WERI-Rb-1 (cell line): ENCODE results near the gene CREB3.

Experiments
- DNase-seq: peaks from one replicate; pipeline ENCODE4 v3.0.0-alpha.2; 2020
- H3K27ac ChIP-seq: fragments of 250-450 bp; sonication (Bioruptor Pico); 2 replicates; pipeline ENCODE4 v1.5.1; 2020; ENCODE audit warnings: mild to moderate bottlenecking, moderate library complexity
- H3K27me3 ChIP-seq: fragments of 250-450 bp; sonication (Bioruptor Pico); 2 replicates; pipeline ENCODE4 v1.5.1; 2021; ENCODE audit warnings: mild to moderate bottlenecking, low read depth, moderate library complexity; ENCODE audit not compliant: insufficient read depth, severe bottlenecking
- H3K36me3 ChIP-seq: fragments of 250-450 bp; sonication (Bioruptor Pico); 2 replicates; pipeline ENCODE4 v1.5.1; 2020; ENCODE audit warnings: mild to moderate bottlenecking, moderate library complexity
- H3K4me3 ChIP-seq: 2 replicates; pipeline ENCODE4 v1.5.1; 2011; ENCODE audit warnings: low read depth, mild to moderate bottlenecking, control low read depth, low read length
- H3K9me3 ChIP-seq: fragments of 250-450 bp; sonication (Bioruptor Pico); 2 replicates; pipeline ENCODE4 v1.5.1; 2021; ENCODE audit warnings: mild to moderate bottlenecking, moderate library complexity; ENCODE audit not compliant: severe bottlenecking
- CTCF ChIP-seq: IDR thresholded peaks from 2 replicates; pipeline ENCODE4 v1.5.1; 2011; ENCODE audit warnings: low read depth, mild to moderate bottlenecking, control low read depth, inconsistent platforms, low read length

The CREB3 gene

DNA sequence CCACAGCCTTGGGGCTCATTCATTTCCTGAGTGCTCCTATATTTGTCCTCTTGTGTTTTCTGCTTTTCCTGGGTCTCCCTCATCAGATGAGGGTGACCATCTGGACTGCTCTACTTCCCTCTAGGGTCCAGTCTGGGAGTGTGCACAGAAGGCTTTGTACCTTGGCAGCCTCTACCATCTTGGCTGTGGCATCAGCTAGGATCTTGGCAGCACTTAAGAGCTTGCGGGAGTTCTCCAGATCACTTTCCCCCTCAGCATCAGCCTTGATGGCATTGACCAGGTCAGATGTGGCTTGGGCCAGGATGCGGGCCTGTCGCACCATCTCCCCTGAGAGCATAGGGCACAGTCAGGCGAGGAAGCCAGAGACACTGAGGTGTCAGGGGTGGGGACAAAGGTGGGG is 16.2 kb upstream of the CREB3 start:
- Histone ChIP-seq H3K4me3 (no peak overlapping the region), H3K27ac (no peak overlapping the region), H3K36me3 (peaks cover 87% of the 10 kb centered on the region), H3K27me3 (no peaks in the 10 kb centered on the region), H3K9me3 (no peaks in the 10 kb centered on the region)
- no peak for DNase-seq
- TF ChIP-seq CTCF, result 0 out of 2 replicates have a peak, but pooled peaks have one; percentile 27

DNA sequence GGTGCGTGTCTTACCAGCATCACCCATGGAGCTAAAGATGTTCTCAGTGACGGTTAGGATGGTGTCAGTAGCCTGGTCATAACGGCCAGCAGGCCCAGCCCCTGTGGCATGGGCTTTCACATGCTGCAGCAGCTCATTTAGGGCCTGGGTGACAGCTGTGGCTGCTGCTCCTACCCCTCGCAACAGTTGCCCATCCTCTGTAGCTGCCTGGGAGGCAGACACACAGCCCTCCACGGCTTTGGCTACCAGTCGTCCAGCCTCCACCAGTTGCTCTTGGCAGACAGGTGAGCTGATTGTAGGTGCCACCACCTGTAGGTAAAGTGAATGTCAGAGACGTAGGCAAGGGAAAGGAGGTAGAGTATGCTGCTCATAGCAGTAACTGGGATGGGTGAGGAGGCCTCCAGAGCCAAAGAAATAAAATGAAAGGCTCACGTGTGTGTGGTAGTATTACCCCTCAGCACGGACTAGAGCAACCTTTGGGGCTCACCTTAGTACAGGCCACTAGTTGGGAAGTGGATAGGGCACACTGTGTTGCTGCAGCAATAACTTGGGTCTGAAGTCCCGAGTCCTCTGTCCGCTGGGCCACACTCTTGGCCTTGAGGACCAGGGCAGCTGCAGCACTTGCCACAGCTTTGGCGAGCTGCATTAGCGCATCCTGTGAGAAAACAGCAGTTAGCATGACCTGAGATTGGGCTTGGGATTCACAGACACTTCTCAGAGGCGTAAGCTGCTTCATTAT is 15.2 kb upstream of the CREB3 start:
- no peak for TF ChIP-seq CTCF
- Histone ChIP-seq H3K27ac (no peak overlapping the region), H3K4me3 (no peak overlapping the region), H3K9me3 (no peaks in the 10 kb centered on the region), H3K27me3 (no peaks in the 10 kb centered on the region), H3K36me3 (peaks cover 87% of the 10 kb centered on the region)
- DNase-seq, result no peak

- no peaks in the 10 kb centered on the region for H3K27me3 ChIP-seq
- H3K4me3 ChIP-seq, result no peak overlapping the region
- no peaks in the 10 kb centered on the region for H3K9me3 ChIP-seq
- no peak overlapping the region for H3K27ac ChIP-seq
- H3K36me3 ChIP-seq, result peaks cover 84% of the 10 kb centered on the region
- no peak for DNase-seq
- no peak for TF ChIP-seq CTCF
Measured at GRCh38 chr9:35718721-35719511, 13.6 kb upstream of the CREB3 start.

- H3K9me3 ChIP-seq, result no peaks in the 10 kb centered on the region
Measured at GRCh38 chr9:35719546-35719945, 12.9 kb upstream of the CREB3 start.

DNA sequence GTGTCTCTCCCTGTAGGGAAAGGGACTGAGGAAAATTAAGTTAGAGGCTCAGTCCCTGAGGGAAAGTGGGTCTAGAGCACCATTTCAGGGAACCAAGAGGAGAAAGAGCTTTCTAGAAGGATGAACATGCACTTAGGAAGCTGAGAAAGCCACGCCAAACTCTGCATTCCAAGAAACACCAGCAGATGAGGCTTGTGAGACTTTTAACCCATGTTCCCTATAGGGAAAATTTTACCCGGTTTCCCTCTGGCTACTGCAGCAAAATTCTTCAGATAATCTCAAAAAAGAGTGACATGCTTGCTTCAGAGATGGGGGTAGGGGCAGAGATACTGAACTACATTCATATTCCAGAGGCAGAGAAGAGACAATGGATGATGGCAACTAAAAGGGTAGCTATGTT is 9.0 kb upstream of the CREB3 start:
- Histone ChIP-seq H3K27me3 (no peaks in the 10 kb centered on the region), H3K4me3 (no peak overlapping the region), H3K27ac (no peak overlapping the region), H3K9me3 (no peaks in the 10 kb centered on the region), H3K36me3 (peaks cover 64% of the 10 kb centered on the region)
- no peak for TF ChIP-seq CTCF
- DNase-seq, result no peak

More at GRCh38 chr9:35719546-35719945, 12.9 kb upstream of the CREB3 start:
- H3K27ac ChIP-seq, result no peak overlapping the region
- peaks cover 84% of the 10 kb centered on the region for H3K36me3 ChIP-seq
- TF ChIP-seq CTCF, result no peak
- H3K27me3 ChIP-seq, result no peaks in the 10 kb centered on the region
- no peak overlapping the region for H3K4me3 ChIP-seq
- no peak for DNase-seq
